HepG2 (cell line): Measurements from ENCODE around the gene MOGAT3. TPM values are rescaled to one million over a fixed set of nuclear protein-coding genes. Genes with fewer than 3 reads are reported as not detected.

Experiments
- ARID5B ChIP-seq: IDR thresholded peaks from 2 replicates; pipeline ENCODE4 v1.4.0; 2020; ENCODE audit warnings: mild to moderate bottlenecking, missing genetic modification reagents
- CREB1 ChIP-seq, 2 experiments: fragments of 450-650 bp in 1 of 2; IDR thresholded peaks; 2 replicates each; pipeline ENCODE4 v1.6.1; 2016 to 2017; ENCODE audit warnings: control low read depth in 1 of 2, mild to moderate bottlenecking in 1 of 2, missing compliant biosample characterization in 1 of 2, missing genetic modification characterization in 1 of 2
- CSRNP1 ChIP-seq: sonication (generic); formaldehyde crosslinking; IDR thresholded peaks from 2 replicates; pipeline ENCODE4 v1.8.1; 2023; ENCODE audit warnings: mild to moderate bottlenecking, missing genetic modification reagents
- CSRNP2 ChIP-seq: sonication (generic); formaldehyde crosslinking; conservative IDR thresholded peaks from 2 replicates; pipeline ENCODE4 v1.8.0; 2022; ENCODE audit warnings: low read depth, missing genetic modification reagents
- NFIC ChIP-seq: IDR thresholded peaks from 2 replicates; pipeline ENCODE4 v1.6.1; 2012; ENCODE audit warnings: mild to moderate bottlenecking, low read length, inconsistent platforms
- NR2C2 ChIP-seq: sonication (generic); formaldehyde crosslinking; IDR thresholded peaks from 2 replicates; pipeline ENCODE4 v1.4.0; 2020; ENCODE audit warnings: missing genetic modification reagents, mild to moderate bottlenecking, moderate library complexity, borderline replicate concordance
- PITX1 ChIP-seq: sonication (generic); formaldehyde crosslinking; IDR thresholded peaks from 2 replicates; pipeline ENCODE4 v1.5.1; 2020; ENCODE audit warnings: mild to moderate bottlenecking, missing genetic modification reagents
- RXRA ChIP-seq: sonication (generic); formaldehyde crosslinking; IDR thresholded peaks from 2 replicates; pipeline ENCODE4 v1.5.1; 2020; ENCODE audit warnings: missing genetic modification reagents
- SALL2 ChIP-seq: sonication (generic); formaldehyde crosslinking; IDR thresholded peaks from 2 replicates; pipeline ENCODE4 v1.8.1; 2023; ENCODE audit warnings: mild to moderate bottlenecking, missing genetic modification reagents, inconsistent platforms
- SAP130 ChIP-seq: IDR thresholded peaks from 2 replicates; pipeline ENCODE4 v1.6.1; 2016; ENCODE audit warnings: low read depth
- SIN3A ChIP-seq: IDR thresholded peaks from 2 replicates; pipeline ENCODE4 v1.6.1; 2011; ENCODE audit warnings: low read depth, mild to moderate bottlenecking, control low read depth, low read length, borderline replicate concordance
- TAF15 ChIP-seq: fragments of 200-400 bp; formaldehyde crosslinking; IDR thresholded peaks from one replicate; pipeline ENCODE4 v1.6.1; 2018; ENCODE audit warnings: mild to moderate bottlenecking, low read depth, low read length; ENCODE audit not compliant: poor library complexity, severe bottlenecking
- ZBTB46 ChIP-seq: sonication (generic); formaldehyde crosslinking; IDR thresholded peaks from 2 replicates; pipeline ENCODE4 v1.4.0; 2020; ENCODE audit warnings: mild to moderate bottlenecking, missing genetic modification reagents, borderline replicate concordance
- ZKSCAN5 ChIP-seq: sonication (generic); formaldehyde crosslinking; IDR thresholded peaks from 2 replicates; pipeline ENCODE4 v1.5.1; 2020; ENCODE audit warnings: mild to moderate bottlenecking, missing genetic modification reagents
- ZNF10 ChIP-seq: sonication (generic); formaldehyde crosslinking; IDR thresholded peaks from 2 replicates; pipeline ENCODE4 v1.4.0; 2020; ENCODE audit warnings: mild to moderate bottlenecking, low read depth, missing genetic modification reagents, borderline replicate concordance
- ZNF138 ChIP-seq: sonication (generic); formaldehyde crosslinking; IDR thresholded peaks from 2 replicates; pipeline ENCODE4 v1.5.0; 2020; ENCODE audit warnings: mild to moderate bottlenecking, low read depth, missing genetic modification reagents
- ZNF282 ChIP-seq: fragments of 450-650 bp; IDR thresholded peaks from 2 replicates; pipeline ENCODE4 v1.6.1; 2018; ENCODE audit not compliant: partially characterized antibody
- ZNF530 ChIP-seq: sonication (generic); formaldehyde crosslinking; IDR thresholded peaks from 2 replicates; pipeline ENCODE4 v1.5.0; 2020; ENCODE audit warnings: low read depth, mild to moderate bottlenecking, missing genetic modification reagents
- ZNF670 ChIP-seq: sonication (generic); formaldehyde crosslinking; IDR thresholded peaks from 2 replicates; pipeline ENCODE4 v1.8.0; 2022; ENCODE audit warnings: mild to moderate bottlenecking, missing genetic modification reagents, borderline replicate concordance
- ZNF768 ChIP-seq: sonication (generic); formaldehyde crosslinking; IDR thresholded peaks from 2 replicates; pipeline ENCODE4 v1.4.0; 2020; ENCODE audit warnings: missing genetic modification reagents
- ZNF772 ChIP-seq: sonication (generic); formaldehyde crosslinking; IDR thresholded peaks from 2 replicates; pipeline ENCODE4 v1.5.0; 2020; ENCODE audit warnings: mild to moderate bottlenecking, missing genetic modification reagents
- polyA plus RNA-seq, 8 experiments: library from polyadenylated mRNA; depleted of rRNA in 3 of 8; stranded (reverse) in 7 of 8; unstranded in 1 of 8; fragments of >200 nt; fragmentation: Illumina TruSeq in 4 of 8; extraction: Trizol in 4 of 8; gene quantifications; 2 replicates each; pipeline versions ENCODE4 v1.2.1 to v1.2.3, GENCODE V29; 2011 to 2016; ENCODE audit warnings: low read depth in 4 of 8, missing spikeins in 1 of 8, mixed read lengths in 1 of 8; ENCODE audit not compliant: insufficient read depth in 1 of 8
- total RNA-seq, 5 experiments: library from RNA; depleted of rRNA; stranded (reverse); fragments of >200 nt; fragmentation: Illumina TruSeq; extraction: Trizol; gene quantifications; 2 replicates each; pipeline ENCODE4 v1.2.3, GENCODE V29; 2016; ENCODE audit warnings: low read depth in 1 of 5

The MOGAT3 gene
- total and polyA plus RNA-seq, 2 of the 13 experiments (the other 11 are each of a cell fraction or from before 2014, with no cell fraction given): 22.5 to 30.5 TPM

- TF ChIP-seq SIN3A: peak; percentile 53; the same call in 1 of the 2 replicates
- no peak for TF ChIP-seq ZBTB46 (CRISPR knock-in tag)
- peak; percentile 89 for TF ChIP-seq ZNF670 (CRISPR knock-in tag)
- peak; percentile 73; the same call in 1 of the 2 replicates for TF ChIP-seq ZNF772 (CRISPR knock-in tag)
- TF ChIP-seq NR2C2 (CRISPR knock-in tag): peak; percentile 85
- TF ChIP-seq ZNF282: no peak
- TF ChIP-seq RXRA (CRISPR knock-in tag): peak; percentile 95
- TF ChIP-seq SALL2: 0 out of 2 replicates have a peak, but pooled peaks have one; percentile 16
- no peak for TF ChIP-seq CSRNP2 (CRISPR knock-in tag)
- TF ChIP-seq ZNF530 (CRISPR knock-in tag): no peak
- peak; percentile 40 for TF ChIP-seq CREB1 (IDR thresholded peaks at IDR 0.05)
- no peak for TF ChIP-seq CREB1 (CRISPR knock-in tag; IDR thresholded peaks at IDR 0.05)
- peak; percentile 93 for TF ChIP-seq SAP130 (CRISPR knock-in tag)
- no peak for TF ChIP-seq TAF15
- TF ChIP-seq CSRNP1 (CRISPR knock-in tag): no peak; the same call in 1 of the 2 replicates
- TF ChIP-seq PITX1 (CRISPR knock-in tag): no peak; the same call in 1 of the 2 replicates
- no peak for TF ChIP-seq NFIC
- TF ChIP-seq ARID5B (CRISPR knock-in tag): peak; percentile 87
- no peak for TF ChIP-seq ZNF138 (CRISPR knock-in tag)
- no peak for TF ChIP-seq ZNF10 (CRISPR knock-in tag)
- TF ChIP-seq ZKSCAN5: peak; percentile 100
- no peak for TF ChIP-seq ZNF768 (CRISPR knock-in tag)
These were observed at the start of gene MOGAT3 (continued) for GRCh38 chr7:101200862-101201599.
